H1 (cell line): ENCODE data around the gene SLC47A2. TPM values are rescaled to one million over a fixed set of nuclear protein-coding genes. Genes with fewer than 3 reads are reported as not detected.

ENCODE experiments used
- CTCF ChIA-PET: fragments of 300-600 bp; sonication (Branson Sonifier 250); formaldehyde crosslinking; loops from one replicate; lab custom pipeline; 2021; ENCODE audit not compliant: partially characterized antibody; lab: Charles Lee
- POLR2A ChIA-PET: fragments of 300-600 bp; sonication (Branson Sonifier 250); formaldehyde crosslinking; loops from one replicate; lab custom pipeline; 2021; ENCODE audit warnings: inconsistent platforms; ENCODE audit not compliant: partially characterized antibody; lab: Charles Lee
- DNase-seq, 2 experiments: peaks; one replicate each; pipeline versions ENCODE4 v3.0.0 to v3.0.0-alpha.2; 2010 to 2022; ENCODE audit warnings: low spot score in 2 of 2, low read depth in 1 of 2, mixed read lengths in 1 of 2
- FAIRE-seq: peaks from 2 replicates; lab custom pipeline; 2011; peaks lifted over from hg19 to GRCh38; lab: Jason Lieb, UNC
- H2AFZ ChIP-seq: 2 replicates; pipeline ENCODE4 v1.8.1; 2012; ENCODE audit warnings: low read length, inconsistent platforms
- H2AK5ac ChIP-seq: 2 replicates; pipeline ENCODE4 v1.6.1; 2013; ENCODE audit warnings: low read depth, low read length
- H2BK120ac ChIP-seq: replicated peaks from 2 replicates; pipeline ENCODE3; 2013; ENCODE audit warnings: low read depth, low read length, inconsistent platforms
- H2BK12ac ChIP-seq: 2 replicates; pipeline ENCODE4 v1.6.1; 2013; ENCODE audit warnings: low read depth, low read length
- H2BK15ac ChIP-seq: 2 replicates; pipeline ENCODE4 v1.6.1; 2013; ENCODE audit warnings: low read length
- H2BK20ac ChIP-seq: 2 replicates; pipeline ENCODE4 v1.6.1; 2013; ENCODE audit warnings: low read length
- H2BK5ac ChIP-seq: 2 replicates; pipeline ENCODE4 v1.6.1; 2013; ENCODE audit warnings: low read depth, low read length
- H3K14ac ChIP-seq: 2 replicates; pipeline ENCODE4 v1.6.1; 2013; ENCODE audit warnings: inconsistent platforms; ENCODE audit not compliant: insufficient read length
- H3K18ac ChIP-seq: 2 replicates; pipeline ENCODE4 v1.6.1; 2013; ENCODE audit warnings: low read length; ENCODE audit errors: extremely low read depth
- H3K23ac ChIP-seq: 2 replicates; pipeline ENCODE4 v1.6.1; 2013; ENCODE audit warnings: inconsistent platforms; ENCODE audit not compliant: insufficient read length
- H3K23me2 ChIP-seq: 2 replicates; pipeline ENCODE4 v1.6.1; 2013; ENCODE audit warnings: low read depth, low read length
- H3K27ac ChIP-seq: 2 replicates; pipeline ENCODE4 v1.6.1; 2011; ENCODE audit warnings: low read depth, low read length, inconsistent platforms
- H3K27me3 ChIP-seq, 4 experiments: replicated peaks in 1 of 4; 1 replicate in 1 of 4; 2 replicates in 3 of 4; pipeline versions ENCODE4 v1.6.1 to v1.8.1; 2011 to 2013; ENCODE audit warnings: low read length in 3 of 4, mild to moderate bottlenecking in 3 of 4, inconsistent platforms in 2 of 4, mixed read lengths in 2 of 4, moderate library complexity in 1 of 4; ENCODE audit not compliant: control insufficient read depth in 3 of 4, insufficient read depth in 3 of 4; ENCODE audit errors: extremely low read depth in 1 of 4
- H3K36me3 ChIP-seq, 4 experiments: 2 replicates each; pipeline versions ENCODE4 v1.6.1 to v1.8.1; 2011 to 2013; ENCODE audit warnings: mild to moderate bottlenecking in 4 of 4, low read length in 3 of 4, moderate library complexity in 2 of 4, control low read depth in 1 of 4, inconsistent platforms in 1 of 4; ENCODE audit not compliant: insufficient read depth in 4 of 4, control insufficient read depth in 2 of 4
- H3K4ac ChIP-seq: replicated peaks from 2 replicates; pipeline ENCODE3; 2013; ENCODE audit warnings: low read length, low read depth, mixed read lengths, inconsistent platforms; ENCODE audit not compliant: insufficient read length
- H3K4me1 ChIP-seq, 4 experiments: replicated peaks in 1 of 4; 1 replicate in 1 of 4; 2 replicates in 3 of 4; pipeline versions ENCODE4 v1.6.1 to v1.8.1; 2011 to 2013; ENCODE audit warnings: low read length in 3 of 4, inconsistent platforms in 2 of 4, mixed read lengths in 1 of 4; ENCODE audit not compliant: insufficient read depth in 4 of 4, control insufficient read depth in 3 of 4
- H3K4me2 ChIP-seq, 2 experiments: 2 replicates each; pipeline versions ENCODE4 v1.6.1 to v1.8.1; 2011 to 2013; ENCODE audit warnings: low read depth in 2 of 2, low read length in 2 of 2, control low read depth in 1 of 2, inconsistent platforms in 1 of 2, mild to moderate bottlenecking in 1 of 2; ENCODE audit not compliant: insufficient read depth in 1 of 2
- H3K4me3 ChIP-seq, 4 experiments: fragments of 200-600, 300-600 bp in 1 of 4; sonication (generic), shearing (Covaris generic), sonication (Bioruptor Twin) in 1 of 4; 2 replicates each; pipeline versions ENCODE4 v1.5.1 to v1.8.1; 2011 to 2016; ENCODE audit warnings: low read length in 4 of 4, low read depth in 3 of 4, control low read depth in 2 of 4, inconsistent platforms in 2 of 4, mild to moderate bottlenecking in 2 of 4, mixed read lengths in 1 of 4, moderate library complexity in 1 of 4; ENCODE audit not compliant: insufficient read depth in 2 of 4; ENCODE audit errors: extremely low read depth in 1 of 4
- H3K56ac ChIP-seq: replicated peaks from 2 replicates; pipeline ENCODE3; 2013; ENCODE audit warnings: low read depth, mild to moderate bottlenecking, mixed read lengths, low read length, inconsistent platforms; ENCODE audit not compliant: insufficient read length
- H3K79me1 ChIP-seq: 2 replicates; pipeline ENCODE4 v1.6.1; 2013; ENCODE audit warnings: low read depth, low read length, control low read depth
- H3K79me2 ChIP-seq, 2 experiments: 2 replicates each; pipeline versions ENCODE4 v1.6.1 to v1.8.1; 2012 to 2013; ENCODE audit warnings: low read length in 2 of 2, mild to moderate bottlenecking in 2 of 2, inconsistent platforms in 1 of 2; ENCODE audit not compliant: insufficient read depth in 2 of 2, control insufficient read depth in 1 of 2
- H3K9ac ChIP-seq, 4 experiments: replicated peaks in 1 of 4; 1 replicate in 1 of 4; 2 replicates in 3 of 4; pipeline versions ENCODE4 v1.6.1 to v1.8.1; 2011 to 2013; ENCODE audit warnings: low read depth in 3 of 4, low read length in 3 of 4, control low read depth in 2 of 4, mild to moderate bottlenecking in 2 of 4, moderate library complexity in 2 of 4, inconsistent platforms in 1 of 4; ENCODE audit errors: extremely low read depth in 1 of 4
- H3K9me3 ChIP-seq, 2 experiments: 2 replicates each; pipeline versions ENCODE4 v1.6.1 to v1.8.1; 2012 to 2013; ENCODE audit warnings: mild to moderate bottlenecking in 2 of 2, moderate library complexity in 2 of 2, control low read depth in 1 of 2, inconsistent platforms in 1 of 2, low read depth in 1 of 2, low read length in 1 of 2, mixed read lengths in 1 of 2; ENCODE audit not compliant: insufficient read depth in 2 of 2
- H4K20me1 ChIP-seq, 2 experiments: replicated peaks in 1 of 2; 2 replicates each; pipeline versions ENCODE3 to v1.8.1; 2011 to 2013; ENCODE audit warnings: inconsistent platforms in 2 of 2, low read length in 2 of 2, mild to moderate bottlenecking in 1 of 2; ENCODE audit not compliant: insufficient read depth in 2 of 2, control insufficient read depth in 1 of 2
- H4K5ac ChIP-seq: 2 replicates; pipeline ENCODE4 v1.6.1; 2013; ENCODE audit warnings: low read length, low read depth, mixed read lengths, inconsistent platforms; ENCODE audit not compliant: insufficient read length
- H4K8ac ChIP-seq: 2 replicates; pipeline ENCODE4 v1.8.0; 2013; ENCODE audit warnings: mild to moderate bottlenecking, moderate library complexity, low read length, inconsistent platforms; ENCODE audit not compliant: insufficient read depth; ENCODE audit errors: extremely low read depth
- H4K91ac ChIP-seq: replicated peaks from 2 replicates; pipeline ENCODE3; 2013; ENCODE audit warnings: low read length, mixed read lengths, inconsistent platforms; ENCODE audit not compliant: insufficient read length
- BACH1 ChIP-seq: IDR thresholded peaks from 2 replicates; pipeline ENCODE4 v1.6.1; 2012; ENCODE audit warnings: low read length, improper control_type of control experiment
- BCL11A ChIP-seq, 2 experiments: IDR thresholded peaks; one replicate each; pipeline ENCODE4 v1.6.1; 2011; ENCODE audit warnings: low read depth in 2 of 2, low read length in 2 of 2, mild to moderate bottlenecking in 2 of 2
- CTCF ChIP-seq, 3 experiments: IDR thresholded peaks; 1 replicate in 2 of 3; 2 replicates in 1 of 3; pipeline versions ENCODE4 v1.5.1 to v1.6.1; 2011; ENCODE audit warnings: low read length in 3 of 3, mild to moderate bottlenecking in 3 of 3, inconsistent platforms in 2 of 3, low read depth in 1 of 3, moderate library complexity in 1 of 3; ENCODE audit not compliant: insufficient read depth in 1 of 3; ENCODE audit errors: control extremely low read depth in 1 of 3
- JUN ChIP-seq: IDR thresholded peaks from 2 replicates; pipeline ENCODE4 v1.6.1; 2011; ENCODE audit warnings: low read depth, mild to moderate bottlenecking, improper control_type of control experiment, low read length
- RAD21 ChIP-seq, 2 experiments: IDR thresholded peaks in 1 of 2; conservative IDR thresholded peaks in 1 of 2; 2 replicates each; pipeline ENCODE4 v1.6.1; 2011; ENCODE audit warnings: low read depth in 2 of 2, low read length in 2 of 2, improper control_type of control experiment in 1 of 2, inconsistent platforms in 1 of 2, mild to moderate bottlenecking in 1 of 2, moderate library complexity in 1 of 2
- YY1 ChIP-seq: IDR thresholded peaks from 2 replicates; pipeline ENCODE4 v1.6.1; 2011; ENCODE audit warnings: low read depth, mild to moderate bottlenecking, low read length
- WGBS, 2 experiments: shearing (Covaris generic) in 1 of 2; methylation state at CpG; one replicate each; pipeline versions ENCODE4 v1.1.6 to v1.1.7; 2013 to 2015; ENCODE audit warnings: low lambda C conversion rate in 2 of 2, mixed read lengths in 2 of 2, inconsistent platforms in 1 of 2, low coverage in 1 of 2, missing lambda C conversion rate in 1 of 2; ENCODE audit not compliant: insufficient replicate concordance in 2 of 2, insufficient coverage in 1 of 2, insufficient read length in 1 of 2; ENCODE audit errors: extremely low coverage in 1 of 2, missing lambda C conversion rate in 1 of 2; 5-methylcytosine and 5-hydroxymethylcytosine counted together
- polyA plus RNA-seq, 7 experiments: library from polyadenylated mRNA; depleted of rRNA in 3 of 7; stranded (reverse) in 5 of 7; unstranded in 2 of 7; fragments of >200 nt in 5 of 7; fragments of 200-250 nt in 2 of 7; gene quantifications; 1 replicate in 5 of 7; 2 replicates in 1 of 7; 4 replicates in 1 of 7; pipeline versions ENCODE4 v1.2.1 to v1.2.3, GENCODE V29; 2011 to 2013; ENCODE audit warnings: missing spikeins in 2 of 7, mixed read lengths in 2 of 7
- total RNA-seq: library from RNA; stranded (reverse); fragmentation: NEBNext Ultra II Directional; extraction: Animal tissue kit (Norgen Biotek cat#: 25700); gene quantifications from 2 replicates; pipeline ENCODE4 v1.2.1, GENCODE V29; 2021

Gene SLC47A2
- total and polyA plus RNA-seq, 2 of the 8 experiments (the other 6 are each of a cell fraction or from before 2014, with no cell fraction given) = not detected

GRCh38 chr17:19714542-19715411 lies 1.6 kb downstream of the SLC47A2 start:
- Histone ChIP-seq H2AFZ (no peak overlapping the region), H3K4me3 (no peak overlapping the region), H3K14ac (no peak overlapping the region), H3K9ac (no peak overlapping the region), H2BK20ac (no peak overlapping the region), H2BK12ac (no peak overlapping the region), H3K36me3 (no peaks in the 10 kb centered on the region), H3K4me2 (no peak overlapping the region), H4K8ac (no peak overlapping the region), H3K79me2 (no peaks in the 10 kb centered on the region), H3K23ac (no peak overlapping the region), H4K5ac (no peak overlapping the region), H3K27me3 (no peaks in the 10 kb centered on the region), H3K79me1 (no peaks in the 10 kb centered on the region), H3K27ac (no peak overlapping the region), H2BK5ac (no peak overlapping the region), H3K56ac (no peak overlapping the region), H3K9me3 (no peaks in the 10 kb centered on the region), H3K18ac (no peak overlapping the region), H2BK15ac (no peak overlapping the region), H2BK120ac (no peak overlapping the region), H4K20me1 (no peaks in the 10 kb centered on the region), H3K4ac (no peak overlapping the region), H3K4me1 (peaks cover 0 to 8% (median 0%) of the 10 kb centered on the region in 4 experiments; a peak in 2 of 7 replicates), H3K23me2 (no peaks in the 10 kb centered on the region), H4K91ac (peak overlapping the region; percentile 46), H2AK5ac (no peak overlapping the region)
- CTCF ChIA-PET = interaction anchor here (0.6 to 8.7 kb wide), 13 partner anchors 9 to 375 kb away, joined by 3 to 56 read pairs (median 3); partner anchors contain the start of gene ALDH3A2
- WGBS, 2 experiments = 91% methylated on average over 27 of the region's 27 CpGs; no CpG with 5 or more reads in 1 of the 2 experiments
- POLR2A ChIA-PET = no interaction called here
- TF ChIP-seq BACH1 = no peak
- TF ChIP-seq BCL11A (IDR thresholded peaks at IDR 0.05; ENCODE audit: low read depth in 2 of 2, low read length in 2 of 2) = no peak
- peak; percentile 7 to 38; a peak in 2 of 4 replicates for TF ChIP-seq RAD21 (IDR thresholded peaks at IDR 0.05 in 1 of 2, conservative IDR thresholded peaks at IDR 0.05 in 1 of 2; ENCODE audit: low read depth in 2 of 2, low read length in 2 of 2)
- no peak for TF ChIP-seq JUN
- no peak for TF ChIP-seq YY1
- TF ChIP-seq CTCF (IDR thresholded peaks at IDR 0.05; ENCODE audit: control extremely low read depth in 1 of 3, insufficient read depth in 1 of 3, low read depth in 1 of 3, low read length in 3 of 3) = peak in 1 of 3 experiments; percentile 36; a peak in 2 of 4 replicates
- FAIRE-seq (no peak), DNase-seq (no peak)
